LNCaP clone FGC (cell line): ENCODE measurements around the gene TRIB2.
A peak's percentile ranks its signal among the peaks of the same experiment; 100 is the strongest.

ENCODE experiments used
- DNase-seq: peaks from one replicate; pipeline ENCODE4 v3.0.0-alpha.2; 2011; ENCODE audit warnings: low read depth
- H3K4me3 ChIP-seq: 2 replicates; pipeline ENCODE4 v1.5.1; 2011; ENCODE audit warnings: mild to moderate bottlenecking, low read depth, low read length, control low read depth
- CTCF ChIP-seq: IDR thresholded peaks from 2 replicates; pipeline ENCODE4 v1.5.1; 2012; ENCODE audit warnings: mild to moderate bottlenecking; ENCODE audit not compliant: control insufficient read depth, insufficient read depth; ENCODE audit errors: extremely low read depth

The TRIB2 gene

GRCh38 chr2:12715258-12716031 lies 1.3 kb upstream of the TRIB2 start:
- no peak overlapping the region for H3K4me3 ChIP-seq
- no peak for DNase-seq

DNA sequence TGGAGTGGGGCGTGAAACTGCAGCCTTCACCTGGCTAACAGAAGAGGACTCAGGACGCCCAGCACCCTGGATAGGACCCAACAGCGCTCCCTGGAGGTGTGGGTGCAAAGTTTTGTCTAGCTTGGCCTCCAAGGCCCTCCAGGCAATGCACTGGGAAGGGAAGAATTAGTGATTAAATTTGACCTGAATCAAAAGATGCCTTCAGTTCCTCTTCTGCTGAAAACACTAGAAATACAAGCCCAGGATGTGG lies 779 bp upstream of the TRIB2 start:
- no peak for DNase-seq
- no peak for TF ChIP-seq CTCF
- H3K4me3 ChIP-seq = no peak overlapping the region

More at GRCh38 chr2:12715258-12716031, 1.3 kb upstream of the TRIB2 start:
- no peak for TF ChIP-seq CTCF

- peak; percentile 37 for TF ChIP-seq CTCF
- DNase-seq = no peak
- H3K4me3 ChIP-seq = peak overlapping the region; percentile 50
Measured at GRCh38 chr2:12717191-12718014, 667 bp downstream of the TRIB2 start.

DNA sequence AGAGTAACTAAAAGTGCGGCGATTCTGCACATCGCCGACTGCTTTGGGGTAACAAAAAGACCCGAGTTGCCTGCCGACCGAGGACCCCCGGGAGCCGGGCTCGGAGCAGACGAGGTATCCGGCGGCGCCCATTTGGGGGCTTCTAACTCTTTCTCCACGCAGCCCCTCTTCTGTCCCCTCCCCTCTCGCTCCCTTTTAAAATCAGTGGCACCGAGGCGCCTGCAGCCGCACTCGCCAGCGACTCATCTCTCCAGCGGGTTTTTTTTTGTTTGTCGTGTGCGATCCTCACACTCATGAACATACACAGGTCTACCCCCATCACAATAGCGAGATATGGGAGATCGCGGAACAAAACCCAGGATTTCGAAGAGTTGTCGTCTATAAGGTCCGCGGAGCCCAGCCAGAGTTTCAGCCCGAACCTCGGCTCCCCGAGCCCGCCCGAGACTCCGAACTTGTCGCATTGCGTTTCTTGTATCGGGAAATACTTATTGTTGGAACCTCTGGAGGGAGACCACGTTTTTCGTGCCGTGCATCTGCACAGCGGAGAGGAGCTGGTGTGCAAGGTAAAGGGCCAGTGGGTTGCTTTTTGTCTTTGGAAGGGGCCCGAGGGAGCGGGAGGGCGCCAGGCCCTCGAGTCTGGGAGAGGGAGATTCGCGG lies 1.4 kb downstream of the TRIB2 start:
- H3K4me3 ChIP-seq = peak overlapping the region; percentile 50
- TF ChIP-seq CTCF = no peak
- DNase-seq = no peak

- no peak for TF ChIP-seq CTCF
- DNase-seq = no peak
- no peak overlapping the region for H3K4me3 ChIP-seq
Measured at GRCh38 chr2:12718711-12719399, 2.1 kb downstream of the TRIB2 start.

DNA sequence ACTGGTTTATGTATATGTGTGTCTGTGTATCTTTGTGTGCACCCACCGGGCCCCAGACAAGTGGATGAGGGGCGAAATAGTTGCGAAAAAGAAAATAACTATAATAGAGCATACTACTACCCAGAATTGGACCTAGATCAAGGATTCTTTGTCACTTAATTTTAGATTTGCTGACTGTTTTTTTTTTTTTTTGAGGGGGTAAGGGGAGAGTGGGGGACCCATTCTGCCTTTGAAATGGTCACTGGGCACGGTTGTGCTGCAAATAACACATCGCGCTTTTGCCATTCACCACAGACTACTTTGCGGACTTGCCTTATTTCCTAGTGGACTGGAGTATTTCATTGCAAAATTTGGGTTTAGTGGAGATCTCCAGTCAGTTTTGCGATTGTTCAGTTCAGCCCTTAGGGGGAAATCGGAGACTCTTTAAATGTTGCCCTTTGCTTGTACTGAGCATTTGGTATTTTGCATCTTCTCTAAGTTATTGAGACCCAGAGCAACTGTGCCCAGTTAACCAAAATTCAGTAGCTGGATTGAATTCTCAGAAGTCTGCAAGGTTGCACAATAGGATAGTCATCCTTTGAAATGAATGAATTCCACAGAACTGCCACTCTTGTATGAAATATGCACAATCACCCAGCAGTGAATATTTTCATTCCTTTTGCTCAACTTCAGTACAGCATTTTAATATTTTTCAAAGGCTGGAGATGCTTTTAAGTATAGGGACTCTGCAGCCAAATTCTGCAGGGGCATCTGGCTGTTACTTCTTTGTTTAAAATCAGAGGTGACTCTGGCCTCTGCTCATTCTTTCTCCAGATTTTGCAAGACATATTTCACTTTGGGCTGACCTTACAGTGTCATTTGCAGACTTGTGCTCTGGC lies 2.9 kb downstream of the TRIB2 start:
- H3K4me3 ChIP-seq = no peak overlapping the region
- no peak for DNase-seq
- no peak for TF ChIP-seq CTCF
